Endothelial cell (in vitro differentiated cells): ENCODE measurements around the gene KLF2. TPM values are rescaled to one million over a fixed set of nuclear protein-coding genes. Genes with fewer than 3 reads are reported as not detected.

Source experiments
- DNase-seq: peaks from one replicate; pipeline ENCODE4 v3.0.0; 2021; ENCODE audit warnings: low spot score
- H3K27ac Mint-ChIP-seq: one replicate; pipeline ENCODE4 v1.8.0; 2021; ENCODE audit warnings: mixed read lengths, inconsistent platforms; ENCODE audit not compliant: unreplicated experiment
- H3K27me3 Mint-ChIP-seq: one replicate; pipeline ENCODE4 v1.8.0; 2021; ENCODE audit warnings: mild to moderate bottlenecking, moderate library complexity, mixed read lengths, inconsistent platforms; ENCODE audit not compliant: unreplicated experiment
- H3K36me3 Mint-ChIP-seq: one replicate; pipeline ENCODE4 v1.8.0; 2021; ENCODE audit warnings: mild to moderate bottlenecking, low read depth, mixed read lengths, inconsistent platforms; ENCODE audit not compliant: unreplicated experiment
- H3K4me1 Mint-ChIP-seq: one replicate; pipeline ENCODE4 v1.8.0; 2021; ENCODE audit warnings: mild to moderate bottlenecking, mixed read lengths, inconsistent platforms; ENCODE audit not compliant: unreplicated experiment
- H3K4me3 Mint-ChIP-seq: one replicate; pipeline ENCODE4 v1.8.0; 2021; ENCODE audit warnings: mild to moderate bottlenecking, mixed read lengths, inconsistent platforms; ENCODE audit not compliant: unreplicated experiment
- H3K9me3 Mint-ChIP-seq: one replicate; pipeline ENCODE4 v1.8.0; 2021; ENCODE audit warnings: mixed read lengths, inconsistent platforms; ENCODE audit not compliant: unreplicated experiment
- CTCF ChIP-seq: fragments of 200-600 bp; sonication (generic); IDR thresholded peaks from one replicate; pipeline ENCODE4 v1.5.0; 2021; ENCODE audit warnings: antibody characterized with exemption; ENCODE audit not compliant: unreplicated experiment
- total RNA-seq: library from RNA; stranded (reverse); fragmentation: NEBNext Ultra II Directional; extraction: Animal tissue kit (Norgen Biotek cat#: 25700); gene quantifications from one replicate; pipeline ENCODE4 v1.2.1, GENCODE V29; 2021; ENCODE audit not compliant: unreplicated experiment

KLF2 gene
- total RNA-seq, 1 donor from 2014 or later: 48.9 TPM

GRCh38 chr19:16336571-16336970 is 11.9 kb downstream of the KLF2 start:
- no peak for TF ChIP-seq CTCF
- Mint-ChIP-seq H3K27ac (no peak overlapping the region), H3K4me1 (peaks cover 2% of the 10 kb centered on the region), H3K27me3 (peaks cover 3% of the 10 kb centered on the region), H3K36me3 (no peaks in the 10 kb centered on the region), H3K4me3 (no peak overlapping the region), H3K9me3 (no peaks in the 10 kb centered on the region)
- DNase-seq: no peak

- no peak overlapping the region for H3K4me3 Mint-ChIP-seq
Observed at GRCh38 chr19:16337809-16338469, 13.3 kb downstream of the KLF2 start.

GRCh38 chr19:16338470-16339360 is 14.1 kb downstream of the KLF2 start:
- DNase-seq: no peak
- Mint-ChIP-seq H3K4me3 (no peak overlapping the region), H3K9me3 (no peaks in the 10 kb centered on the region), H3K27ac (no peak overlapping the region), H3K4me1 (peaks cover 2% of the 10 kb centered on the region), H3K36me3 (no peaks in the 10 kb centered on the region), H3K27me3 (peaks cover 3% of the 10 kb centered on the region)
- no peak for TF ChIP-seq CTCF

More at GRCh38 chr19:16337809-16338469, 13.3 kb downstream of the KLF2 start:
- Mint-ChIP-seq H3K27ac (no peak overlapping the region), H3K9me3 (no peaks in the 10 kb centered on the region), H3K4me1 (peaks cover 2% of the 10 kb centered on the region), H3K27me3 (peaks cover 3% of the 10 kb centered on the region), H3K36me3 (no peaks in the 10 kb centered on the region)
- no peak for TF ChIP-seq CTCF
- DNase-seq: no peak

- Mint-ChIP-seq H3K27ac (no peak overlapping the region), H3K27me3 (peaks cover 2% of the 10 kb centered on the region), H3K36me3 (no peaks in the 10 kb centered on the region)
Observed at GRCh38 chr19:16339361-16339725, 14.7 kb downstream of the KLF2 start.

More at GRCh38 chr19:16339361-16339725, 14.7 kb downstream of the KLF2 start:
- DNase-seq: no peak
- Mint-ChIP-seq H3K4me1 (peaks cover 2% of the 10 kb centered on the region), H3K4me3 (no peak overlapping the region), H3K9me3 (no peaks in the 10 kb centered on the region)
- TF ChIP-seq CTCF: no peak
